GM19455 (cell line): ENCODE measurements around the gene TM2D1.
"Not testable (repeated sequence)": the region's sequence is repeated elsewhere in the genome, so short reads cannot be mapped to it uniquely, and the experiment has no call there.

Experiments used
- ATAC-seq: cut with Tn5 transposase; IDR thresholded peaks from one replicate; pipeline ENCODE4 v1.9.1; 2021; ENCODE audit not compliant: unreplicated experiment

TM2D1 gene

GRCh38 chr1:61718996-61719663, 5.8 kb downstream of the TM2D1 start:
- not testable (repeated sequence) for ATAC-seq

GRCh38 chr1:61711969-61712368, 13.0 kb downstream of the TM2D1 start:
- ATAC-seq = no peak

GRCh38 chr1:61711257-61711656, 13.7 kb downstream of the TM2D1 start:
- not testable (repeated sequence) for ATAC-seq

GRCh38 chr1:61709908-61710289, 15.0 kb downstream of the TM2D1 start:
- ATAC-seq = no peak

GRCh38 chr1:61708953-61709907, 15.7 kb downstream of the TM2D1 start:
- no peak for ATAC-seq

- no peak for ATAC-seq
Measured at GRCh38 chr1:61699911-61700851, 24.8 kb downstream of the TM2D1 start.

GRCh38 chr1:61692155-61692800, 32.7 kb downstream of the TM2D1 start:
- ATAC-seq = no peak

- ATAC-seq = no peak
Measured at GRCh38 chr1:61687901-61688300, 37.0 kb downstream of the TM2D1 start.

GRCh38 chr1:61682891-61683290, 42.0 kb downstream of the TM2D1 start:
- no peak for ATAC-seq

GRCh38 chr1:61680500-61680899, 44.4 kb downstream of the TM2D1 start:
- ATAC-seq = no peak

GRCh38 chr1:61676881-61677280, 48.1 kb downstream of the TM2D1 start:
- ATAC-seq = not testable (repeated sequence)

GRCh38 chr1:61674221-61674620, 50.7 kb downstream of the TM2D1 start:
- no peak for ATAC-seq

- ATAC-seq = no peak
Measured at GRCh38 chr1:61672376-61672775, 52.6 kb downstream of the TM2D1 start.

- no peak for ATAC-seq
Measured at GRCh38 chr1:61670445-61670844, 54.5 kb downstream of the TM2D1 start.

GRCh38 chr1:61670016-61670415, 54.9 kb downstream of the TM2D1 start:
- no peak for ATAC-seq

GRCh38 chr1:61659061-61659460, 65.9 kb downstream of the TM2D1 start:
- no peak for ATAC-seq

GRCh38 chr1:61655453-61655852, 69.5 kb downstream of the TM2D1 start:
- no peak for ATAC-seq

- no peak for ATAC-seq
Measured at GRCh38 chr1:61654067-61654466, 70.9 kb downstream of the TM2D1 start.

GRCh38 chr1:61648983-61649742, 75.8 kb downstream of the TM2D1 start:
- no peak for ATAC-seq

GRCh38 chr1:61647142-61647541, 77.8 kb downstream of the TM2D1 start:
- ATAC-seq = no peak
